Limb (tissue), 2 donors: Measurements from ENCODE around the gene SMIM38.

Experiments
- DNase-seq, 2 donors: peaks; one replicate each; pipeline ENCODE4 v3.0.0-alpha.2; 2016; ENCODE audit errors: extremely low spot score in 2 of 2

The SMIM38 gene

DNA sequence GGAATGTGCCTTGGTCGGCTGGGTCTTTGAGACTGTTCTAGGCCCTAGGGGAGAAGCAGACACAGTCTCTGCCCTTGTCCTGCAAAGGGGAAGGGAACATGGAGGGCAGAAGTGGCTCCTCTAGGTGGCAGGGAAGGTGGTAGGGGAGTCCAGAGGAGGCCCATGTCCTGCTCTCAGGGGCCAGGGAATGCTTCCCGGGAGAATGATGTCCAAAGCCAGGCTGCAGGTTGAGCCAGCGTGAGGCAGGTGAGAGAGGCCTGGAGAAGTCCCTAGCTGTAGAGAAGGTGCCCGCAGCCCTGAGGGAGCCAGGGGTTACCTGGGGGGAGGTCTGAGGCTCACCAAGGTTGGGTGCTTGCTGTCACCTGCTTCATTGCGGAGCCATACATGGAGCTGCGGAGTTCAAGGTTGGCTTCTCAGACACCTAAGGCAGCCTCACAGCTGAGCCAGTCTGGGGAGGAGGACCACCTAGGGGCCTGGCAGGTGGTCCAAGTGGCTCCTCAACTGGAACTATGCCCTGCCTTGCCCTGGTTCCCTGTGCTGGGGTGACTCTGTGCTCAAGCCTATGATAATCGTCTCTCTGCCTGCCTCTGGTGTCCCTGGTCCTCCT, 46.1 kb downstream of the SMIM38 start:
- DNase-seq, result peak in 1 of 2 donors; percentile 20

DNA sequence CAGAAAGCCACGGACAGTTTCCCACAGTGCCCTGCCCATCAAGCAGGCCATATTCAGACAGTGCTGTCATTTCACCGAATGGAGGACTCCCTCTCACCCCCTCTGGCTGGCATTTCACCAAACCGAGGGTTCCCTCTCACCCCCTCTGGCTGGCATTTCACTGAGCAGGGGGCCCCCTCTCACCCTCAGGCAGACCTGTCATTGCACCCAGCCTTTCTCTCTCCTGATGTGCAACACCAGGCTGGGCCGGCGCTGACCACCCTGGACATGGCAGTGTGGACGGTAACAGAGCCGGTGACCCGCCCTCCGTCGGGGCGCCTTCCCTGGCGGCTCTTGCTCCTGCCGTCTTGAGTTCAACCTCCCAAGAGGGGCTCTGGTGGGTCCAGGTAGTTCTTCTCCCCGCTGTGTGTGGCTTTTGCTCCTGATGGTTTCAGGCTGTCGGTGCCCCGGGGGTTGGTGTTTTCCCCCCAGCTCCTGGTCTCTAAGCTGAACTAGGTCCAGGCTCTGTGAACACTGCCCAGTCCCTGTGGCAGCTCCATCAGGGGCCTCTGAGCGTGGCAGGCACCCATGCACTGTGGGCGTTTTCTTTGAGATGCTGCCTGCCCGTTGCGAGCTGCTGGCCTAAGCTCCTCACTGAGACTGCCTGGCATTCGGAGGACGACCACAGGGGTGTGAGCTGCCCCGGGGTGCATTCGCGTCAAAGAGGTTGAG, 46.9 kb downstream of the SMIM38 start:
- DNase-seq, result peak in 1 of 2 donors; percentile 28

DNA sequence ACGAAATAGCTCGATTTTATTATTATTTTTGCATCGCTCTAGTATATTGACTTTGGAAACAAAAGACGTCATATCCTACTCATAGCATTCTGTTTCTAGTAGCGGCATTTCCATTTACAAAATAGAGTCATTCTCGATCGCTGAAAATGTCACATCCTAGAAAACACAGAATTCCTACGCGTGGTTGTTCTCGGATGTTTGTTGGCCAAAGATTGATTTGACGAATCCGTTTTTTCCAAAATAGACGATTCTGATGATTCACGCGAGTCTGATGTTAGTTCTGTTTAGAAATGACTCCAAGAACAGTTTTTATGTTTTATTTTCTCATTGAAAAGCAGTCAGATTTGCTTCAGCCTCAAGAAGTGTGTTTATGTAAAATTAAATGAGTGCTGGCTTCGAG, 47.6 kb downstream of the SMIM38 start:
- no peak for DNase-seq

DNA sequence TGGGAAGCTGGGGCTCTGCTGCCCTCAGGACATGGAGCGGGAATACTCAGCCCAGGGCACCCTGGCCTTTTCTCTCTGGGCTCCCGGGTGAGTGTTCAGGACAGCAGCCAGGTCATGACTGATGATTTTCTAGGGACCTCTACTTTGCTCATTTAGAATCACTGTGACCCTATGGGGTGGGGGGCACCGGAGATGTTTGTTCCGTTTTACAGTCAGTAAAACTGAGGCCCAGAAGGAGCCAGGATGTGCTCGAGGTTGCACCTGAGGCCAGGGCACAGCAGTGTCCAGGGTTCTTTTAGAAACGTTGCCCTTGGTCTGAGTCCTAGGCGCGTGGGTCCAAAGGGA, 48.1 kb downstream of the SMIM38 start:
- DNase-seq, result peak in 1 of 2 donors; percentile 1

DNA sequence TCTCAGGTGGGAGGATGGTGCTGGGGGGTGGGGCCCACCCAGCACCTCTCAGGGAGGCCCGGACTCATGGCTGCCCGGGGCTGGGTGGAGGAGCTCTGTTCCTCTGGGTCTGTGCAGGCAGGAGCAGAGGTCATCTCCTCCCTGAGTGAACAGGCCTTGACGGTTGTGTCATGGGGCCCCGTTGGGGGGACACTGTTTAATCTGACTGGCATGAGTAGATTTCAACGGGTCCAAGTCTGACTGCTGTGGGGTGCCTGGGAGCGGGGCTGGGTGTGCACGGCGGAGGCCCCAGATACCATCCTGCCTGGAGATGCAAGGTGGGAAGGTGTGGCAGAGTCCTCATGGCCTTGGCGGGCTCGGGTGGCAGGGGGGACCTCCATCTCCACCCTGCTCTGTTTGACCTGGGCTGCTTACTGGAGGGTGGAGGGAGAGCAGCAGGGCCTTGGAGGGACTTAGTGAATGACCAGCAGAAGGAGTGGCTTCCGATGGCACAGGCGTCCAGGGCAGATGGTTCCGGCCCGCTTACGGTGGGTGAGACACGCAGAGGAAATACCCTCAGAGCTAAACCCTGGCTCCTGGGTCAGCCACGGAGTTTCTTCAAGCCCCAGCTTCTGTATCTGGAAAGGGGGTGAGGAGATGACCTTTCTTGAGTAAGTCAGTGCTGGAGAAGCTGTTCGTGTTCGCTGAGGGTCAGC, 48.7 kb downstream of the SMIM38 start:
- DNase-seq, result peak in 1 of 2 donors; percentile 26

DNA sequence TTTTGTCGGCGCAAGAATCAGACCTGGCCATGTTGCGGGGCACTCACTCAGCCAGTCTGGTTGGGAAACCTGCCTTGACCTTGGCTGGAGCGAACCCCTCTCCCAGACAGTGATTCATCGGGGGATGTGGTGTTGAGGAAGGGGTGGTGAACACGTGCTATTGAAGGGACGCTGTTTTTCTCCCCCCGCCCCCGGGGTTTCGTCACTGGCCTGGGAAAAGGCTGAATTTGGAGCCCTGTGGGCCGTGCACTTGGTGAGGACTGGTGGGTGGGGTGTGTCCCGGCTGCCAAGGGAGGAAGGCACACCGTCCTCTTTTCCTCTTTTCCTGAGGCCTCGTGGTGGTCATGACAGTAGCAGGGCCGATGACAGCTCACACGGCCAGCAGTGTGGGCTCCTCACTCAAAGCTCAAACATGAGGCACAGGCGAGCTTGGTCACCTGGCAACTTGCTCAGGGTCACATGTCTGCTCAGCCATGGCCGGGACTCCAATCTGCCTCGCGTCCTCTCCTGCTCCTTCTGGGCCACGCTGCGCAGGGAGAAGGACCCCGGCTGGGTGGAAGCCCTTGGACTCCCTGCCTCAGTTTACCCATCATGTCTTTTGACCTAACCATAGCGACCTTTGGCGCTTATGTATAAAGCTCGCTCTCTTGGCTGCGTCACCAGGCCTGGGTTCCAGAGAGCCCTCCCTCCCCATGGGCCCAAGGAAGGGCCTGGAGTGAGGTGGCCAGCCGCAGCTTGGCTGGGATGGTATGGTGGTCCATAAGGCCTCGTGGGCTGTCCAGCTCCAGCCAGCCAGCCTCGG, 49.4 kb downstream of the SMIM38 start:
- no peak for DNase-seq
